GM18502 (cell line): Measurements from ENCODE around the gene ING5.
"Not testable (repeated sequence)": the region's sequence is repeated elsewhere in the genome, so short reads cannot be mapped to it uniquely, and the experiment has no call there.

ENCODE experiments used
- ATAC-seq: cut with Tn5 transposase; IDR thresholded peaks from one replicate; pipeline ENCODE4 v1.9.1; 2021; ENCODE audit warnings: mild to moderate bottlenecking; ENCODE audit not compliant: unreplicated experiment, poor library complexity

The ING5 gene

DNA sequence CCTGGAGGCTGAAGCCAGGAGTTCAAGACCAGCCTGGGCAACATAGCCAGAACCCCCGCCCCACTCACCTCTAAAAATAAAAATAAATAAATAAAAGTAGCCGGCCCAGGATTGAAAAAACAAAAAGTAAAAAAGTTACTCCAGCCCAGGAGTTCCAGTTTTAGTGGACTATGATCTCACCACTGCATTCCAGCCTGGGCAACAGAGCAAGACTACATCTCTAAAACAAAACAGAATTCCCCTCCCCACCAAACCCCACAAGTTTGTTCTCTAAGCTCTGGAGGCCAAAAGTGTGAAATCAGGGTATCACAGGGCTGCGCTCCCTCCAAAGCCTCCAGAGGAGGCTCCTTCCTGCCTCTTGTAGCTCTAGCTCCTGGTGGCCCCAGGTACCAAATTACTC lies 34.3 kb downstream of the ING5 start:
- no peak for ATAC-seq

DNA sequence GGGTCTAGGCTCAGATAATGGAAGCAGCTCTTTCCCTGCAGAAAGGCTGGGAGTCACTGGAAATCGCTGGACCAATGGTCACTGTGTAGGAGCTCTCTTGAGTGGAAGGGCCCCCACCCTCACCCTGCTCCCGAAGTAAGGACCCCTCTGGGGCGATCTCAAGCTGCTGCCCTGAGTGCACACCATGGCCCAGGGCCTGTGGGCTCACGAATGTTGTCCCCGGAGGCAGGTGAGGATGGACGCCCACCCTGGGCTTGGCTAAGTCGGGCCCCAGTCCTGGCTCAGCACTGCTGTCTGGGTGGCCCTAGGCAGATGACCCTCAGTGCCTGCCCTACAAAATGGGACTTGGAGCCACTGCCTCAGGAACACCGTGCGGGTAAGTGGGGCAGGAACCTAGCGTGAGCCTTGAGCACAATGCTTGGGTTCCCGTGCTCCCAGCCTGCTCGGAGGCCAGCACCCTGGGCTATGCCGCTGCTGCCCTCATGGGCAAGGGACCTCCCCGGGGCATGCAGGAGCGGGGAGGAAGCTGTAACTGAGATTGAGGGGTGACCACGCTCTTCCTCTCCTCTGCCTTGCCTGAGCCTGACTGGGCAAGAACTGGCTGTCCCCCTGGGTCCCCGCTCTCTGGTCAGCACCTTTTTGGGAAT lies 36.3 kb downstream of the ING5 start:
- ATAC-seq: no peak

- no peak for ATAC-seq
These were observed 37.3 kb downstream of the ING5 start for GRCh38 chr2:241739177-241739576.

DNA sequence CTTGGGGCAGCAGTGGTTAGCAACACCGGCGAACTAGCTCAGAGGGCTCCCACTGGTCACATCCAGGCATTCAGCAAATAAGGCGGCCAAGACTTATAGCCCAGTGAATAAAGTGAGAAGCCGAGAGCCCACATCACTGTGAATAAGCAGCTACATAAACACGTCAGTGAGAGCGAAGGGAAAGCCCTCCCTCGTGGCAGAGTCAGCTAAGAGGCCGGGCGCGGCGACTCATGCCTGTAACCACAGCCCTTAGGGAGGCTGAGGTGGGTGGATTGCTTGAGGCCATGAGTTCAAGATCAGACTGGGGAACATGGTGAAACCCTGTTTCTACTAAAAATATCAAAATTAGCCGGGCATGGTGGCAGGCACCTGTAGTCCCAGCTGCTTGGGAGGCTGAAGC lies 37.8 kb downstream of the ING5 start:
- ATAC-seq: no peak

- no peak for ATAC-seq
These were observed 39.2 kb downstream of the ING5 start for GRCh38 chr2:241741016-241741415.

GRCh38 chr2:241742320-241742939 lies 40.6 kb downstream of the ING5 start:
- ATAC-seq: no peak

DNA sequence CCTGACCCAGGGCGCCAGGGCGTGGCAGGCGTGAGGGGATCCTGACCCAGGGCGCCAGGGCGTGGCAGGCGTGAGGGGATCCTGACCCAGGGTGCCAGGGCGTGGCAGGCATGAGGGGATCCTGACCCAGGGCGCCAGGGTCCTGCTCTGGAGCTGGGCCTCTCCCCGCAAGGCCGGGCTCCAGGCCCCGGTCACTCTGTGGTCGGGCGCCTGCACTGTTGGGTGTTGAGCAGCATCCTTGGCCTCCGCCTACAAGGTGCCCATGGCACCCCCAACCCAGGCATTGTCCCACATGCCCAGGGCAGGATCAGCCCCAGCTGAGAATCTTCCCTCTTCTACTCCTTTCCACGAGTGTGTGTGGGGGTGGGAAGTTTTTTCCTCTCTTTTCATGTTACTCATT lies 41.2 kb downstream of the ING5 start:
- not testable (repeated sequence) for ATAC-seq

DNA sequence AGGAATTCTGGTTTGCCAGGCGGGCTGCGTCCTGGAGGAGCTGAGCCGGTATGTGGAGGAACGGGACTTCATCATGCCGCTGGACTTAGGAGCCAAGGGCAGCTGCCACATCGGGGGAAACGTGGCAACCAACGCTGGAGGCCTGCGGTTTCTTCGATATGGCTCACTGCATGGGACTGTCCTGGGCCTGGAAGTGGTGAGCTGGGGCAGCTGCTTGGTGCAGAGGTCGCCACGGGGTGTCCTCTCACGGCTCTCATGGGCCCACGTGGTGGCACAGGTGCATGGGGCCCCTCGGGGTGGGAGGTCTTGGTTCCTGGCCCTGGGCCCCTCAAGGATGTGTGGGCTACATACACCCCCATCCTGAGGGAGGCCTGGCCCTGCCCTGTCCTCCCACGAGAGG lies 41.8 kb downstream of the ING5 start:
- ATAC-seq: no peak

DNA sequence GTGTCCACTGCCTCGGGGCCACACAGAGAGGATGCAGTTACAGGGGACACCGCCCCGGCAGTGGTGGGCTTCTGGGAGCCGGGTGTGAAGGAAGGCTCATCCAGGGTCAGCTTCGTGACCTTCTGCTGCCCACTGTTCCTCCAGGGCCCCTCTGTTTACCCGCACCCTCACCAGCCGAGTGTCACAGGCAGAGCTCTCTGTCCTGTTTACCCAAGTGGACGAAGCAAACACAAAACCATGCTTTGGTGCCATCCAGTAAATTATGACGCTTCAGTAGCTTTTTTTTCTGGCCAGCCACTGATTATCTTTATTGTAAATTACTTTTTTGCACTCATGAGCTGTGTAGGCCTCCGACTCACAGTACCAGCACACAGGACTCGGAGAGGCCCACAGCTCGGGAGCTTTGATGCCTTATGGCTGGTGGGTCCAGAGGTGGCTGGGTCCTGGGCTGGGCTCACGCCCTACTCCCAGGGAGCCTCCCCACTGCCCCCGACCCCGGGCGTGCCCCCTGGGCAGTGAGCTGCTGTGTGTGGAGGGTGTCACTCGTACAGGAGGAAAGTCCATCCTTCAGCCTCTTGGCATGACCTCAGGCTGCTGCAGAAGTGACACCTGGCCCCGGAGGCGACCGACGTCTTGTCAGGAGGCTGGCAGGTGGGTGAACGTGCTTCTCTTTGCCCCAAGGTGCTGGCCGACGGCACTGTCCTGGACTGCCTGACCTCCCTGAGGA lies 42.4 kb downstream of the ING5 start:
- no peak for ATAC-seq

GRCh38 chr2:241745276-241745675 lies 43.4 kb downstream of the ING5 start:
- no peak for ATAC-seq

- no peak for ATAC-seq
These were observed 44.2 kb downstream of the ING5 start for GRCh38 chr2:241746084-241746483.

GRCh38 chr2:241748468-241749256 lies 46.8 kb downstream of the ING5 start:
- no peak for ATAC-seq

GRCh38 chr2:241750076-241750840 lies 48.4 kb downstream of the ING5 start:
- no peak for ATAC-seq

DNA sequence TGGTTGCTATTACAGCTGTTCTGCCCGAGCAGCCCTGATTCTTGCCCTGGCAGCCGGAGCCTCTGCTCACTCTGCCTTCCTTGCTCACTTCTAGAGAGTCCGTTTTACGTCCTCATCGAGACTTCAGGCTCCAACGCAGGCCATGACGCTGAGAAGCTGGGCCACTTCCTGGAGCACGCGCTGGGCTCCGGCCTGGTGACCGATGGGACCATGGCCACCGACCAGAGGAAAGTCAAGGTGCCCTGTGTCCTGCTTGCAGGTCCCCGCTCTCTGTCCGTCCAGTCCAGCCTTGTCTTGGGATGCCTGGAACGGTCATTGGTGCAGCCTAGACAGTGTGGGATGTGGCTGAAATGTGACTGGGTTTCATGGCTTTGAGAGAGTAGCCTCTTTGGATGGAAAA lies 49.3 kb downstream of the ING5 start:
- no peak for ATAC-seq

DNA sequence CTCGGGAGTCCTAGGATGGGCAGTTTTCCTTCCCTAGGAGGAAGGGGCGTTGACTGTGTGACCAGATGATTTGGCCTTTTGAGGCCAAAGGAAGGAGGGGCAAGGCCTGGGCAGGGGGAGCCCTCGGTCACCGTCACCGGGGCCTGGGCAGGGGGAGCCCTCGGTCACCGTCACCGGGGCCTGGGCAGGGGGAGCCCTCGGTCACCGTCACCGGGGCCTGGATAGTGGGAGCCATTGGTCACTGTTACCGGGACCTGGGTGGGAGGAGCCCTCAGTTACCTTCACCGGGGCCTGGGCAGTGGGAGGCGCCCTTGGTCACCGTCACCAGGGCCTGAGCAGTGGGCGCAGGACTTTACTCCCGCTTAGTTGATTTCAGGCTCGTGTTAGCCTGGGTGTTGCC lies 49.9 kb downstream of the ING5 start:
- no peak for ATAC-seq

GRCh38 chr2:241752253-241752652 lies 50.4 kb downstream of the ING5 start:
- ATAC-seq: no peak

GRCh38 chr2:241752689-241753276 lies 50.9 kb downstream of the ING5 start:
- ATAC-seq: no peak

GRCh38 chr2:241753493-241753892 lies 51.7 kb downstream of the ING5 start:
- no peak for ATAC-seq

GRCh38 chr2:241754042-241754441 lies 52.2 kb downstream of the ING5 start:
- ATAC-seq: no peak

DNA sequence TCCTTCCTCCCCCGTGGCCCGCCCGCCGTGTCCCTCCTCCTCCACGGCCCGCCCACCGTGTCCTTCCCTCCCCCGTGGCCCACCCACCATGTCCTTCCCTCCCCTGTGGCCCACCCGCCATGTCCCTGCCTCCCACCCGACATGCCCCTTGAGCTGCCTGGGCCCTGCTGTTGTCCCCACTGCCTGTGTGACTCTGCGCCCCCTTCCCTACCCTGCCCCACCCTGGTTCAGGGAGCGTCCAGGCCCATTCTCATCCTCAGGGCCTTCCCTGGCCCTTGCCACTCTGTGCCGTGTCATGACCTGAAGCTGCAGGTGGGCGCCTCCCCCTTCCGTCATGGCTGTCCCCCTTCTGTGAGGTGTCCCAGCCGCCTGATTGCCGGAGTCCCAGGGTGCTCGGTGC lies 53.3 kb downstream of the ING5 start:
- ATAC-seq: no peak
